Transverse colon (tissue), 4 donors: ENCODE measurements around the gene PCSK6. TPM values are rescaled to one million over a fixed set of nuclear protein-coding genes. Genes with fewer than 3 reads are reported as not detected.

Experiments
- DNase-seq: peaks from one replicate; pipeline ENCODE4 v3.0.0-alpha.2; 2019
- H3K27ac ChIP-seq, 4 donors: fragments of 200-600 bp; sonication (generic); 2 replicates each; pipeline ENCODE4 v1.5.1; 2016 to 2018; ENCODE audit warnings: inconsistent platforms in 4 of 4
- H3K27me3 ChIP-seq: fragments of 200-600 bp; sonication (generic); 2 replicates; pipeline ENCODE4 v1.5.1; 2017; ENCODE audit warnings: inconsistent platforms
- H3K36me3 ChIP-seq, 4 donors: fragments of 200-600 bp; sonication (generic); 2 replicates each; pipeline ENCODE4 v1.5.1; 2017 to 2019; ENCODE audit warnings: inconsistent platforms in 4 of 4
- H3K4me1 ChIP-seq, 4 donors: fragments of 200-600 bp; sonication (generic); 2 replicates each; pipeline ENCODE4 v1.5.1; 2017 to 2020; ENCODE audit warnings: inconsistent platforms in 4 of 4
- H3K4me3 ChIP-seq, 4 donors: fragments of 200-600 bp; sonication (generic); 1 replicate in 1 of 4; 2 replicates in 3 of 4; pipeline versions ENCODE4 v1.5.1 to v1.6.1; 2017 to 2019; ENCODE audit warnings: inconsistent platforms in 4 of 4
- H3K9me3 ChIP-seq, 2 donors: fragments of 200-600 bp; sonication (generic); 2 replicates each; pipeline ENCODE4 v1.5.1; 2017 to 2019; ENCODE audit warnings: inconsistent platforms in 2 of 2
- EP300 ChIP-seq: sonication (generic); formaldehyde crosslinking; IDR thresholded peaks from one replicate; pipeline ENCODE4 v1.6.1; 2017; ENCODE audit warnings: antibody characterized with exemption, low read depth
- POLR2A ChIP-seq: fragments of 450-650 bp; IDR thresholded peaks from one replicate; pipeline ENCODE4 v1.6.1; 2016; ENCODE audit warnings: antibody characterized with exemption, mild to moderate bottlenecking, moderate library complexity
- POLR2AphosphoS5 ChIP-seq, 3 donors: sonication (generic); formaldehyde crosslinking; IDR thresholded peaks; one replicate each; pipeline ENCODE4 v1.6.1; 2016; ENCODE audit warnings: antibody characterized with exemption in 3 of 3
- WGBS, 2 donors: methylation state at CpG; one replicate each; pipeline ENCODE4 v1.1.5; 2018; ENCODE audit warnings: low coverage in 1 of 2; 5-methylcytosine and 5-hydroxymethylcytosine counted together
- in situ Hi-C, 4 donors: fragments of 200-750 bp; cut with MboI; loops; one replicate each; pipeline versions ENCODE4 v1.15.0 to v1.15.1; 2017; ENCODE audit warnings: low sequenced_read_pairs in 3 of 4, low pct_ligation_motif_present in 1 of 4, low pct_unique_long_range_greater_than_20kb in 1 of 4
- intact Hi-C: fragments of 100-400 bp; cut with DNase I; formaldehyde crosslinking; loops from one replicate; pipeline ENCODE4 v1.15.1; 2023; ENCODE audit warnings: low total_unique reads
- total RNA-seq, 4 donors: library from RNA; depleted of rRNA; stranded (reverse); fragments of >200 nt; gene quantifications; one replicate each; pipeline ENCODE4 v1.1.0, GENCODE V29; 2016
- TF ChIP-seq, protein P1 (sequence below), 5 experiments: fragments of 200-600 bp in 3 of 5; fragments of 450-650 bp in 2 of 5; sonication (generic) in 3 of 5; IDR thresholded peaks; 1 replicate in 2 of 5; 2 replicates in 3 of 5; pipeline ENCODE4 v1.5.1; 2016 to 2017; ENCODE audit warnings: antibody characterized with exemption in 5 of 5, inconsistent platforms in 3 of 5, mild to moderate bottlenecking in 2 of 5, moderate library complexity in 1 of 5

PCSK6 gene
- total RNA-seq, 4 donors from 2014 or later, result 20.3 to 119 (median 49.7) TPM

DNA sequence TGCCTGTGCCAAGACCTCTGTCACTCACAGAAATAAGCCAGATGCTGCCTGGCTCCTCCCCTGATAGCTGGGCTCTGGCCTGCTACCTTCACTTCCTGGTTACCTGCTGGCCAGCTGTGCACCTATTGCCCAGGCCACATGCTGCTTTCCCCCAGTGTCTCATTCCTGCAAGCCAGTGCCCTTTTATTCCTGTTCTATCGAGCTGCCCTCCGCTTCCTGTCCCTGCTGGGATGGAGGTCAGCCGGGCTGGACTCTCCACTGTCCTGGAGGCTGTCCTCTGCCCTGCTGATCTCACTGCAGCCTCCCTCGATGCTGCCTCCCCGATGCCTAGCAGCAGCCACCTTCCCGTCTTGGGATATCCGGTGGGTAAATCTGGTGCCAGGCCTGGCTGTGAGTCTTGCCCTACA, 157.4 kb downstream of the PCSK6 start:
- H3K27ac ChIP-seq, result no peak overlapping the region
- intact Hi-C loops, result no loop called here
- no peak overlapping the region for H3K4me3 ChIP-seq
- in situ Hi-C loops, result no loop called here
- H3K4me1 ChIP-seq, result no peaks in the 10 kb centered on the region
- H3K36me3 ChIP-seq, result no peaks in the 10 kb centered on the region
- H3K9me3 ChIP-seq, result no peaks in the 10 kb centered on the region
- no peaks in the 10 kb centered on the region for H3K27me3 ChIP-seq
- no peak for DNase-seq
- WGBS, 2 donors, result 90 to 92% methylated on average over 6 to 7 of the region's 7 CpGs
- TF ChIP-seq POLR2A (no peak), POLR2AphosphoS5 (IDR thresholded peaks at IDR 0.05) (no peak), EP300 (no peak)
- TF ChIP-seq, protein P1, sequence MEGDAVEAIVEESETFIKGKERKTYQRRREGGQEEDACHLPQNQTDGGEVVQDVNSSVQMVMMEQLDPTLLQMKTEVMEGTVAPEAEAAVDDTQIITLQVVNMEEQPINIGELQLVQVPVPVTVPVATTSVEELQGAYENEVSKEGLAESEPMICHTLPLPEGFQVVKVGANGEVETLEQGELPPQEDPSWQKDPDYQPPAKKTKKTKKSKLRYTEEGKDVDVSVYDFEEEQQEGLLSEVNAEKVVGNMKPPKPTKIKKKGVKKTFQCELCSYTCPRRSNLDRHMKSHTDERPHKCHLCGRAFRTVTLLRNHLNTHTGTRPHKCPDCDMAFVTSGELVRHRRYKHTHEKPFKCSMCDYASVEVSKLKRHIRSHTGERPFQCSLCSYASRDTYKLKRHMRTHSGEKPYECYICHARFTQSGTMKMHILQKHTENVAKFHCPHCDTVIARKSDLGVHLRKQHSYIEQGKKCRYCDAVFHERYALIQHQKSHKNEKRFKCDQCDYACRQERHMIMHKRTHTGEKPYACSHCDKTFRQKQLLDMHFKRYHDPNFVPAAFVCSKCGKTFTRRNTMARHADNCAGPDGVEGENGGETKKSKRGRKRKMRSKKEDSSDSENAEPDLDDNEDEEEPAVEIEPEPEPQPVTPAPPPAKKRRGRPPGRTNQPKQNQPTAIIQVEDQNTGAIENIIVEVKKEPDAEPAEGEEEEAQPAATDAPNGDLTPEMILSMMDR (IDR thresholded peaks at IDR 0.05), result no peak

DNA sequence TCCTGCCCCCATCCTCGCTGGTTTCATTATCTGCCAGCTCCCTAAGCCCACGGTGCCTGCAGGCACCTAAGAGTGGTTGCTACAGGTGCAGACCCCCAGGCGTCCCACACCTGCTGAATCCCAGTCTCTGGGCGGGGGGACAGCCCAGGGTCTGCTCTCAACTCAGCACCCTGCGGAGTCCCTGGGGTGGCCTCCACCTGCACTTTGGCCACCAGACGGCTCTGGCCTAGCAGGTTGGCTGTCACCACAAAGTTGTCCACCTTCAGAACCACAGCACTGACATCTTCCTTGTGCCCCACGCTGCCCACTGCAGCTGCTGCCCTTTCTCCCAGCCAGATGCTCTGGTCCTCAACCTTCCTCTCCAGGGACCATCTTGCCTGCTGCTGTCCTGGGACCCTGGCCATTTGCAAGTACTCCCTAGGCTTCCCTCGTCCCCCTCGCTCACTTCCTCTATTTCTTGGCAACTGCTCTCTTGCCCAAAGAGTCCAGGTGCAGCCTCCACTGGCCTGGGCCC, 159.6 kb downstream of the PCSK6 start:
- intact Hi-C loops (no loop called here), in situ Hi-C loops (no loop called here)
- Histone ChIP-seq H3K4me3 (no peak overlapping the region), H3K27me3 (no peaks in the 10 kb centered on the region), H3K9me3 (no peaks in the 10 kb centered on the region), H3K4me1 (peaks cover 0 to under 1% (median 0%) of the 10 kb centered on the region in 4 donors), H3K27ac (no peak overlapping the region), H3K36me3 (no peaks in the 10 kb centered on the region)
- 55 to 83% methylated on average over 2 to 9 of the region's 9 CpGs for WGBS, 2 donors
- no peak for DNase-seq
- TF ChIP-seq EP300 (no peak), POLR2A (no peak), POLR2AphosphoS5 (IDR thresholded peaks at IDR 0.05) (no peak)
- TF ChIP-seq, protein P1 (IDR thresholded peaks at IDR 0.05), result no peak

DNA sequence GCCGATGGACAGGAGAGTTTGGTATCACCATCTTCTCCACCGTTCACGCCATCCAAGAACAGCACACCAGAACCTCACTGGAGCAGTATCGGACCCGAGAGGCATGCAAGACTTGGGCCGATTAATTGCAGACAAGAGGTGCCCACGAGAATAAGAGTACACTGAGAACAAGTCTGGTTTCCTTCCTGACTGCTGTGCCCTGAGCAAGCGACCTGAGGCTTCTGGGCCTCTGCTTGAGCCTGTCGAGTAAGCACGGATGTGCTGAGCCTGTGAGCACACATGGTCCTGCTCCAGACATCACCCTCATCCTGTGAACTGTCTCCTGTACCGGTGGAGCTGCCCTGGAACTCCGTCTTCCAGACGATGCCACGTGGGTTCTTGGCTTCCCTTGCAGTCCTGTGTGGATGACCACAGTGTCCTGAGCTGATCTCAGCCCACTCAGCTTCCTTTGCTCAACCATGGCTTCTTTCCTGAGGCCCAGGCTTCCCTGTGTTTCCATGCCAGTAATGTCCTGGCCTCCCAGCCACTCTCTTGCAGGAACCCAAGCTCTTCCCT, 160.1 kb downstream of the PCSK6 start:
- in situ Hi-C loops, result no loop called here
- Histone ChIP-seq H3K4me1 (peaks cover 0 to 3% (median 0%) of the 10 kb centered on the region in 4 donors), H3K4me3 (no peak overlapping the region), H3K27ac (no peak overlapping the region), H3K36me3 (no peaks in the 10 kb centered on the region), H3K9me3 (no peaks in the 10 kb centered on the region), H3K27me3 (no peaks in the 10 kb centered on the region)
- TF ChIP-seq EP300, result no peak
- TF ChIP-seq POLR2A, result no peak
- no peak for TF ChIP-seq POLR2AphosphoS5 (IDR thresholded peaks at IDR 0.05)
- TF ChIP-seq, protein P1 (IDR thresholded peaks at IDR 0.05), result no peak
- 82% methylated on average over 14 of the region's 14 CpGs; no CpG with 5 or more reads in 1 of the 2 donors for WGBS, 2 donors
- DNase-seq, result no peak
- intact Hi-C loops, result no loop called here

DNA sequence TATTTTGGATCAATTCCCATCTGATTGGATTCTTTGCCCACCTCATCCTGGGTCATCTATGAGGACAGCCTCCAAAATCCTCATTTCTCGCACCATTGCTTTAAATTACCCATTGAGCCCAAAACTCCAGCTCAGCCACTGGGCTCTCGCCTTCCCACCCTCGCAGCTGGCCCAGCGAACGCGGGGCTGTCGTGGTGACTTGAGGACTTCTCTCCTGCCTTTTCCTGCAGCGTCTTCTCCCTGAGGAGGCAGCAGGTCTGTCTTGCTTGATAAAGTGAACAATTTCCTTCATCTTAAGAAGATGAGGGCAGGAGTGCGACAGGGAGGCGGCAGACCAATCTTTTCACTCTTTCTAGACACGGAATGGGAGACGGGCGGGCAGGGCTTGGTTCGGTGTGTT, 161.5 kb downstream of the PCSK6 start:
- Histone ChIP-seq H3K36me3 (no peaks in the 10 kb centered on the region), H3K4me3 (no peak overlapping the region), H3K9me3 (no peaks in the 10 kb centered on the region), H3K27me3 (no peaks in the 10 kb centered on the region), H3K27ac (no peak overlapping the region), H3K4me1 (peaks cover 0 to 3% (median 0%) of the 10 kb centered on the region in 4 donors)
- DNase-seq, result no peak
- in situ Hi-C loops, result no loop called here
- WGBS, 2 donors, result 88% methylated on average over 14 of the region's 14 CpGs; no CpG with 5 or more reads in 1 of the 2 donors
- intact Hi-C loops, result no loop called here
- TF ChIP-seq, protein P1 (IDR thresholded peaks at IDR 0.05), result no peak
- no peak for TF ChIP-seq POLR2AphosphoS5 (IDR thresholded peaks at IDR 0.05)
- no peak for TF ChIP-seq EP300
- no peak for TF ChIP-seq POLR2A
